Liver (tissue), 9 donors: ENCODE results near the gene SLC22A5. TPM values are rescaled to one million over a fixed set of nuclear protein-coding genes. Genes with fewer than 3 reads are reported as not detected.
A peak's percentile ranks its signal among the peaks of the same experiment; 100 is the strongest.

Experiments used
- DNase-seq: peaks from one replicate; pipeline ENCODE4 v3.0.0-alpha.2; 2017; ENCODE audit warnings: low spot score
- H3K27ac ChIP-seq, 2 donors: one replicate each; pipeline ENCODE4 v1.7.0; 2013; ENCODE audit warnings: inconsistent platforms in 2 of 2, low read length in 2 of 2, control low read depth in 1 of 2, low read depth in 1 of 2, mild to moderate bottlenecking in 1 of 2
- H3K27me3 ChIP-seq, 4 donors: one replicate each; pipeline versions ENCODE4 v1.6.1 to v1.7.0; 2013; ENCODE audit warnings: low read length in 3 of 4, inconsistent platforms in 1 of 4, mild to moderate bottlenecking in 1 of 4, moderate library complexity in 1 of 4; ENCODE audit not compliant: control insufficient read depth in 4 of 4, insufficient read depth in 4 of 4
- H3K36me3 ChIP-seq, 4 donors: one replicate each; pipeline versions ENCODE4 v1.6.1 to v1.7.0; 2013; ENCODE audit warnings: low read length in 3 of 4, mild to moderate bottlenecking in 3 of 4, low read depth in 1 of 4, moderate library complexity in 1 of 4; ENCODE audit not compliant: control insufficient read depth in 4 of 4, insufficient read depth in 3 of 4
- H3K4me1 ChIP-seq, 4 donors: one replicate each; pipeline versions ENCODE4 v1.6.1 to v1.7.0; 2013; ENCODE audit warnings: low read length in 3 of 4, mild to moderate bottlenecking in 3 of 4, moderate library complexity in 1 of 4; ENCODE audit not compliant: control insufficient read depth in 4 of 4, insufficient read depth in 4 of 4
- H3K4me3 ChIP-seq, 3 donors: one replicate each; pipeline versions ENCODE4 v1.6.1 to v1.7.0; 2013; ENCODE audit warnings: low read length in 3 of 3, control low read depth in 1 of 3, low read depth in 1 of 3, mild to moderate bottlenecking in 1 of 3
- H3K9ac ChIP-seq, 2 donors: one replicate each; pipeline ENCODE4 v1.7.0; 2013; ENCODE audit warnings: low read length in 2 of 2, mild to moderate bottlenecking in 2 of 2, moderate library complexity in 2 of 2, control low read depth in 1 of 2, low read depth in 1 of 2
- H3K9me3 ChIP-seq, 4 donors: one replicate each; pipeline versions ENCODE4 v1.6.1 to v1.7.0; 2013; ENCODE audit warnings: low read length in 3 of 4; ENCODE audit not compliant: control insufficient read depth in 4 of 4
- FOXA1 ChIP-seq: IDR thresholded peaks from 2 replicates; pipeline ENCODE4 v1.6.1; 2016; ENCODE audit warnings: antibody characterized with exemption
- GABPA ChIP-seq, 2 donors: IDR thresholded peaks in 1 of 2; conservative IDR thresholded peaks in 1 of 2; 2 replicates each; pipeline ENCODE4 v1.6.1; 2016; ENCODE audit warnings: antibody characterized with exemption in 2 of 2, mild to moderate bottlenecking in 1 of 2, moderate library complexity in 1 of 2
- HNF4A ChIP-seq, 2 donors: conservative IDR thresholded peaks; 2 replicates each; pipeline ENCODE4 v1.6.1; 2016; ENCODE audit warnings: antibody characterized with exemption in 2 of 2, mild to moderate bottlenecking in 2 of 2
- HNF4G ChIP-seq: IDR thresholded peaks from 2 replicates; pipeline ENCODE4 v1.6.1; 2016; ENCODE audit warnings: antibody characterized with exemption
- JUND ChIP-seq, 2 donors: IDR thresholded peaks; 2 replicates each; pipeline ENCODE4 v1.6.1; 2016; ENCODE audit warnings: antibody characterized with exemption in 2 of 2
- NR2F2 ChIP-seq: IDR thresholded peaks from 2 replicates; pipeline ENCODE4 v1.6.1; 2016; ENCODE audit warnings: antibody characterized with exemption
- RAD21 ChIP-seq, 2 donors: IDR thresholded peaks; 2 replicates each; pipeline ENCODE4 v1.6.1; 2016; ENCODE audit warnings: antibody characterized with exemption in 2 of 2, mild to moderate bottlenecking in 2 of 2
- RXRA ChIP-seq, 2 donors: IDR thresholded peaks; 2 replicates each; pipeline ENCODE4 v1.6.1; 2017 to 2018; ENCODE audit warnings: antibody characterized with exemption in 2 of 2, mild to moderate bottlenecking in 1 of 2
- SP1 ChIP-seq: IDR thresholded peaks from 2 replicates; pipeline ENCODE4 v1.6.1; 2018; ENCODE audit warnings: antibody characterized with exemption, mild to moderate bottlenecking
- TAF1 ChIP-seq: conservative IDR thresholded peaks from 2 replicates; pipeline ENCODE4 v1.6.1; 2016; ENCODE audit warnings: antibody characterized with exemption, mild to moderate bottlenecking
- YY1 ChIP-seq: IDR thresholded peaks from 2 replicates; pipeline ENCODE4 v1.6.1; 2016; ENCODE audit warnings: antibody characterized with exemption, mild to moderate bottlenecking
- WGBS: extraction: QIAGEN DNeasy Blood & Tissue Kit; methylation state at CpG from one replicate; pipeline ENCODE4 v1.1.7; 2013; 5-methylcytosine and 5-hydroxymethylcytosine counted together
- polyA plus RNA-seq, 2 donors: library from polyadenylated mRNA; stranded (reverse) in 1 of 2; unstranded in 1 of 2; fragments of 200-250 nt in 1 of 2; fragments of >200 nt in 1 of 2; fragmentation: Nextera tagmentation in 1 of 2; extraction: Ambion mirVana in 1 of 2; gene quantifications; one replicate each; pipeline versions ENCODE4 v1.2.1 to v1.2.3, GENCODE V29; 2013 to 2015
- total RNA-seq, 2 donors: library from RNA; depleted of rRNA; stranded (reverse); fragments of >200 nt; gene quantifications; one replicate each; pipeline ENCODE4 v1.2.3, GENCODE V29; 2014
- TF ChIP-seq, protein P1 (sequence below): fragments of 150-350 bp; IDR thresholded peaks from 2 replicates; pipeline ENCODE4 v1.5.1; 2017; ENCODE audit warnings: improper control_type of control experiment, low read depth, low read length; ENCODE audit not compliant: missing input control
- TF ChIP-seq, protein P2 (sequence below): IDR thresholded peaks from 2 replicates; pipeline ENCODE4 v1.6.1; 2016; ENCODE audit warnings: antibody characterized with exemption, mild to moderate bottlenecking
- TF ChIP-seq, protein P3 (sequence below): IDR thresholded peaks from 2 replicates; pipeline ENCODE4 v1.6.1; 2016; ENCODE audit warnings: antibody characterized with exemption
- TF ChIP-seq, protein P4 (sequence below): IDR thresholded peaks from 2 replicates; pipeline ENCODE4 v1.6.1; 2016; ENCODE audit warnings: antibody characterized with exemption
- donor health status: healthy.
- donor health status: healthy.
- donor health status: healthy.
- donor health status: healthy.
- donor health status: healthy.

Gene SLC22A5
- total and polyA plus RNA-seq, 4 donors: 3.4 to 12.7 (median 8.5) TPM

DNA sequence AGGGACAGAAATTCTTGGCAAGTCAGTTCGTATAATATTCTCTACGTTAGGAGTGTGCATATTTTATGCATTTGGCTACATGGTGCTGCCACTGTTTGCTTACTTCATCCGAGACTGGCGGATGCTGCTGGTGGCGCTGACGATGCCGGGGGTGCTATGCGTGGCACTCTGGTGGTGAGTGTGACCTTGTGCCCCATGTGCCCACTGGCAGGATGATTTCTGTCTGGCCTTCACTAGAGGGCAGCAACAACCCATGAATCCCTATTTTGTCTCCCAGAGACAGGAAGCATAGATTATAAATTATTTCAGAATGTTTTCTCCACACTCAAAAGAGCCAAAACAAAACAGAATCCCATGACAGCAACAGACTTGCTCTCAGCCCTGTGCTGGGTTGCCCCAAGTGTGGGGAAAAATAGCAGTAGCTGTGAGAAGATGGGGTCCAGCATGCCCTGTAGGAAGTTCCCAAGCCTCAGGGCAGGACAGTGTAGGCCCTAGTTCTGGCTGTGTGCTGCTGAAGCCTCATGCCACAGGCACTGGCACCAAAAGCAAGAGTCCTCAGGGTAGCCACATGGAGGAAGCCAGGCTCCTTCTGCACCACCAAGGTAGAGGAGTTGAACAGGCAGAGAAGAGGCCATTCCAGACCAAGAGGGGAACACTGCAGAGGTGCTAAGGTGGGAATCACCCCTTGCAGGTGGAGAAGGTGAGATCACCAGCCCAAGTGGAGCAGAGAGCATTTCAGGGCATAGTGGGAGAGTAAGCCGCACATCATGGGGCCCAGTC lies 16.0 kb downstream of the SLC22A5 start:
- Histone ChIP-seq H3K9ac (no peak overlapping the region), H3K36me3 (peaks cover 0 to 18% (median 5%) of the 10 kb centered on the region in 4 donors), H3K4me1 (peaks cover 3 to 28% (median 22%) of the 10 kb centered on the region in 4 donors), H3K4me3 (no peak overlapping the region), H3K27me3 (no peaks in the 10 kb centered on the region), H3K27ac (peak overlapping the region; percentile 16 to 44), H3K9me3 (no peaks in the 10 kb centered on the region)
- TF ChIP-seq YY1 (no peak), FOXA1 (no peak), NR2F2 (peak; percentile 27), RAD21 (IDR thresholded peaks at IDR 0.05) (peak; percentile 94 to 96), HNF4A (conservative IDR thresholded peaks at IDR 0.05) (peak in 1 of 2 donors; percentile 18), GABPA (IDR thresholded peaks at IDR 0.05 in 1 of 2, conservative IDR thresholded peaks at IDR 0.05 in 1 of 2) (no peak), RXRA (IDR thresholded peaks at IDR 0.05) (no peak), JUND (IDR thresholded peaks at IDR 0.05) (no peak), TAF1 (no peak)
- TF ChIP-seq, protein P1, sequence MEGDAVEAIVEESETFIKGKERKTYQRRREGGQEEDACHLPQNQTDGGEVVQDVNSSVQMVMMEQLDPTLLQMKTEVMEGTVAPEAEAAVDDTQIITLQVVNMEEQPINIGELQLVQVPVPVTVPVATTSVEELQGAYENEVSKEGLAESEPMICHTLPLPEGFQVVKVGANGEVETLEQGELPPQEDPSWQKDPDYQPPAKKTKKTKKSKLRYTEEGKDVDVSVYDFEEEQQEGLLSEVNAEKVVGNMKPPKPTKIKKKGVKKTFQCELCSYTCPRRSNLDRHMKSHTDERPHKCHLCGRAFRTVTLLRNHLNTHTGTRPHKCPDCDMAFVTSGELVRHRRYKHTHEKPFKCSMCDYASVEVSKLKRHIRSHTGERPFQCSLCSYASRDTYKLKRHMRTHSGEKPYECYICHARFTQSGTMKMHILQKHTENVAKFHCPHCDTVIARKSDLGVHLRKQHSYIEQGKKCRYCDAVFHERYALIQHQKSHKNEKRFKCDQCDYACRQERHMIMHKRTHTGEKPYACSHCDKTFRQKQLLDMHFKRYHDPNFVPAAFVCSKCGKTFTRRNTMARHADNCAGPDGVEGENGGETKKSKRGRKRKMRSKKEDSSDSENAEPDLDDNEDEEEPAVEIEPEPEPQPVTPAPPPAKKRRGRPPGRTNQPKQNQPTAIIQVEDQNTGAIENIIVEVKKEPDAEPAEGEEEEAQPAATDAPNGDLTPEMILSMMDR: peak; percentile 76
- TF ChIP-seq, protein P2, sequence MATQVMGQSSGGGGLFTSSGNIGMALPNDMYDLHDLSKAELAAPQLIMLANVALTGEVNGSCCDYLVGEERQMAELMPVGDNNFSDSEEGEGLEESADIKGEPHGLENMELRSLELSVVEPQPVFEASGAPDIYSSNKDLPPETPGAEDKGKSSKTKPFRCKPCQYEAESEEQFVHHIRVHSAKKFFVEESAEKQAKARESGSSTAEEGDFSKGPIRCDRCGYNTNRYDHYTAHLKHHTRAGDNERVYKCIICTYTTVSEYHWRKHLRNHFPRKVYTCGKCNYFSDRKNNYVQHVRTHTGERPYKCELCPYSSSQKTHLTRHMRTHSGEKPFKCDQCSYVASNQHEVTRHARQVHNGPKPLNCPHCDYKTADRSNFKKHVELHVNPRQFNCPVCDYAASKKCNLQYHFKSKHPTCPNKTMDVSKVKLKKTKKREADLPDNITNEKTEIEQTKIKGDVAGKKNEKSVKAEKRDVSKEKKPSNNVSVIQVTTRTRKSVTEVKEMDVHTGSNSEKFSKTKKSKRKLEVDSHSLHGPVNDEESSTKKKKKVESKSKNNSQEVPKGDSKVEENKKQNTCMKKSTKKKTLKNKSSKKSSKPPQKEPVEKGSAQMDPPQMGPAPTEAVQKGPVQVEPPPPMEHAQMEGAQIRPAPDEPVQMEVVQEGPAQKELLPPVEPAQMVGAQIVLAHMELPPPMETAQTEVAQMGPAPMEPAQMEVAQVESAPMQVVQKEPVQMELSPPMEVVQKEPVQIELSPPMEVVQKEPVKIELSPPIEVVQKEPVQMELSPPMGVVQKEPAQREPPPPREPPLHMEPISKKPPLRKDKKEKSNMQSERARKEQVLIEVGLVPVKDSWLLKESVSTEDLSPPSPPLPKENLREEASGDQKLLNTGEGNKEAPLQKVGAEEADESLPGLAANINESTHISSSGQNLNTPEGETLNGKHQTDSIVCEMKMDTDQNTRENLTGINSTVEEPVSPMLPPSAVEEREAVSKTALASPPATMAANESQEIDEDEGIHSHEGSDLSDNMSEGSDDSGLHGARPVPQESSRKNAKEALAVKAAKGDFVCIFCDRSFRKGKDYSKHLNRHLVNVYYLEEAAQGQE: no peak
- TF ChIP-seq, protein P3, sequence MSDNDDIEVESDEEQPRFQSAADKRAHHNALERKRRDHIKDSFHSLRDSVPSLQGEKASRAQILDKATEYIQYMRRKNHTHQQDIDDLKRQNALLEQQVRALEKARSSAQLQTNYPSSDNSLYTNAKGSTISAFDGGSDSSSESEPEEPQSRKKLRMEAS: no peak
- 29% methylated on average over 9 of the region's 9 CpGs for WGBS
- no peak for DNase-seq

DNA sequence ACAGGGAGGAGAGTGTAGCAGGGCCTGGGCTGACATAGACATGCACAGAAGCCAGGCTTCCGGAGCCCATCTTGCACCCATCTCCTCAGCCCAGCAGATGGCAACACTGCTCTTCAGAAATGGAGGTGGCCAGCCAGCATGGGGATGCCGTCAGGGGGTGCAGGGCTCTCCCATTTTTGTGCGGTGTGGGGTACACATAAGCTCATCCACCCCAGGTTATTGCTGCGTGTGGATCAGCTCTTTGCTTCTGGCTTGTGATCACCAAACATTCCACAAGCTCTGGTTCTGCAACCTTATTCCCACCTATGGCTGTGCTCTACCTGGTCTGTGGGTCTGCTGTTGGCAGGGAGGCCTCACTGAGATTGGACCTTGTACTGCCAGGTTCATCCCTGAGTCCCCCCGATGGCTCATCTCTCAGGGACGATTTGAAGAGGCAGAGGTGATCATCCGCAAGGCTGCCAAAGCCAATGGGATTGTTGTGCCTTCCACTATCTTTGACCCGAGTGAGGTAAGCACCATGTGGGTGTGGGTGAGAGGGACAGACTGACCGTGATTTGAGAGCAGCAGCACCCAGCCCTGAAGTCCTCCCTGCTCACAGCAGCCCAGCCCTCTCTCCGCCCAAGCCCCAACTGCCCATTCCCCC lies 17.3 kb downstream of the SLC22A5 start:
- Histone ChIP-seq H3K27ac (peak overlapping the region; percentile 63 to 80), H3K9me3 (no peaks in the 10 kb centered on the region), H3K4me1 (peaks cover 3 to 28% (median 18%) of the 10 kb centered on the region in 4 donors), H3K4me3 (no peak overlapping the region), H3K9ac (no peak overlapping the region), H3K36me3 (peaks cover 0 to 26% (median 6%) of the 10 kb centered on the region in 4 donors), H3K27me3 (no peaks in the 10 kb centered on the region)
- peak; percentile 69 for DNase-seq
- TF ChIP-seq NR2F2 (no peak), HNF4G (no peak), HNF4A (conservative IDR thresholded peaks at IDR 0.05) (peak; percentile 58 to 61), FOXA1 (no peak), SP1 (no peak), RXRA (IDR thresholded peaks at IDR 0.05) (peak; percentile 42 to 53), YY1 (peak; percentile 35), RAD21 (IDR thresholded peaks at IDR 0.05) (peak; percentile 97 to 98), JUND (IDR thresholded peaks at IDR 0.05) (no peak)
- TF ChIP-seq, protein P1: peak; percentile 94
- TF ChIP-seq, protein P2: no peak
- TF ChIP-seq, protein P4, sequence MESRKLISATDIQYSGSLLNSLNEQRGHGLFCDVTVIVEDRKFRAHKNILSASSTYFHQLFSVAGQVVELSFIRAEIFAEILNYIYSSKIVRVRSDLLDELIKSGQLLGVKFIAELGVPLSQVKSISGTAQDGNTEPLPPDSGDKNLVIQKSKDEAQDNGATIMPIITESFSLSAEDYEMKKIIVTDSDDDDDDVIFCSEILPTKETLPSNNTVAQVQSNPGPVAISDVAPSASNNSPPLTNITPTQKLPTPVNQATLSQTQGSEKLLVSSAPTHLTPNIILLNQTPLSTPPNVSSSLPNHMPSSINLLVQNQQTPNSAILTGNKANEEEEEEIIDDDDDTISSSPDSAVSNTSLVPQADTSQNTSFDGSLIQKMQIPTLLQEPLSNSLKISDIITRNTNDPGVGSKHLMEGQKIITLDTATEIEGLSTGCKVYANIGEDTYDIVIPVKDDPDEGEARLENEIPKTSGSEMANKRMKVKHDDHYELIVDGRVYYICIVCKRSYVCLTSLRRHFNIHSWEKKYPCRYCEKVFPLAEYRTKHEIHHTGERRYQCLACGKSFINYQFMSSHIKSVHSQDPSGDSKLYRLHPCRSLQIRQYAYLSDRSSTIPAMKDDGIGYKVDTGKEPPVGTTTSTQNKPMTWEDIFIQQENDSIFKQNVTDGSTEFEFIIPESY: no peak
- WGBS: 20% methylated on average over 10 of the region's 10 CpGs
